ENCODE results near the gene DFFB.

Gene DFFB

GRCh38 chr1:3899754-3900149 lies 42.5 kb downstream of the DFFB start:
- TF ChIP-seq REST (IDR thresholded peaks at IDR 0.05; ENCODE audit: insufficient read depth in 1 of 2, low read depth in 2 of 2, low read length in 2 of 2) = no peak
- no peak for TF ChIP-seq POLR2AphosphoS5 (IDR thresholded peaks at IDR 0.05; ENCODE audit: low read depth, low read length)
- TF ChIP-seq FOXP2 (optimal IDR thresholded peaks at IDR 0.05; ENCODE audit: borderline replicate concordance, extremely low read depth, extremely low read length, insufficient read depth) = no peak
- TF ChIP-seq TAF1 (IDR thresholded peaks at IDR 0.05; ENCODE audit: borderline replicate concordance, insufficient read depth, low read length) = no peak
- TF ChIP-seq SIN3A (IDR thresholded peaks at IDR 0.05; ENCODE audit: borderline replicate concordance, insufficient read depth, low read length) = no peak

- TF ChIP-seq SIN3A (IDR thresholded peaks at IDR 0.05; ENCODE audit: borderline replicate concordance, insufficient read depth, low read length) = 0 out of 2 replicates have a peak, but pooled peaks have one; percentile 6
- no peak for TF ChIP-seq REST (IDR thresholded peaks at IDR 0.05; ENCODE audit: insufficient read depth in 1 of 2, low read depth in 2 of 2, low read length in 2 of 2)
- TF ChIP-seq TAF1 (IDR thresholded peaks at IDR 0.05; ENCODE audit: borderline replicate concordance, insufficient read depth, low read length) = 0 out of 2 replicates have a peak, but pooled peaks have one; percentile 19
- no peak; the same call in none of the 2 replicates for TF ChIP-seq POLR2AphosphoS5 (IDR thresholded peaks at IDR 0.05; ENCODE audit: low read depth, low read length)
- TF ChIP-seq FOXP2 (optimal IDR thresholded peaks at IDR 0.05; ENCODE audit: borderline replicate concordance, extremely low read depth, extremely low read length, insufficient read depth) = no peak
Measured at GRCh38 chr1:3900150-3900968, 43.1 kb downstream of the DFFB start, which contains the start of gene C1orf174. Gene C1orf174, minus strand, starts transcription at chr1:3900272. Its CDS starts 86 bp downstream, at chr1:3900186.

- no peak for TF ChIP-seq TAF1 (IDR thresholded peaks at IDR 0.05; ENCODE audit: borderline replicate concordance, insufficient read depth, low read length)
- TF ChIP-seq FOXP2 (optimal IDR thresholded peaks at IDR 0.05; ENCODE audit: borderline replicate concordance, extremely low read depth, extremely low read length, insufficient read depth) = peak; percentile 79
- peak; percentile 64 for TF ChIP-seq POLR2AphosphoS5 (IDR thresholded peaks at IDR 0.05; ENCODE audit: low read depth, low read length)
Measured at GRCh38 chr1:3900969-3901529, 43.8 kb downstream of the DFFB start.

GRCh38 chr1:3902111-3902511 lies 44.8 kb downstream of the DFFB start:
- TF ChIP-seq TAF1 (IDR thresholded peaks at IDR 0.05; ENCODE audit: borderline replicate concordance, insufficient read depth, low read length) = no peak
- no peak for TF ChIP-seq REST (IDR thresholded peaks at IDR 0.05; ENCODE audit: insufficient read depth in 1 of 2, low read depth in 2 of 2, low read length in 2 of 2)
- no peak for TF ChIP-seq FOXP2 (optimal IDR thresholded peaks at IDR 0.05; ENCODE audit: borderline replicate concordance, extremely low read depth, extremely low read length, insufficient read depth)

- TF ChIP-seq FOXP2 (optimal IDR thresholded peaks at IDR 0.05; ENCODE audit: borderline replicate concordance, extremely low read depth, extremely low read length, insufficient read depth) (no peak), TAF1 (IDR thresholded peaks at IDR 0.05; ENCODE audit: borderline replicate concordance, insufficient read depth, low read length) (no peak), REST (IDR thresholded peaks at IDR 0.05; ENCODE audit: insufficient read depth in 1 of 2, low read depth in 2 of 2, low read length in 2 of 2) (no peak), SIN3A (IDR thresholded peaks at IDR 0.05; ENCODE audit: borderline replicate concordance, insufficient read depth, low read length) (no peak), POLR2AphosphoS5 (IDR thresholded peaks at IDR 0.05; ENCODE audit: low read depth, low read length) (no peak)
Measured at GRCh38 chr1:3902571-3903091, 45.4 kb downstream of the DFFB start.
